GM19238 (cell line): ENCODE data around the gene USP27X.
A peak's percentile ranks its signal among the peaks of the same experiment; 100 is the strongest.

Source experiments
- DNase-seq: peaks from one replicate; pipeline ENCODE4 v3.0.0; 2011; ENCODE audit warnings: low spot score; ENCODE audit not compliant: insufficient read length

Gene USP27X

GRCh38 chrX:49880668-49881067 is 1.4 kb downstream of the USP27X start:
- DNase-seq = no peak

- DNase-seq = no peak
Measured at GRCh38 chrX:49884290-49884862, 5.1 kb downstream of the USP27X start.

GRCh38 chrX:49892542-49892941 is 13.3 kb downstream of the USP27X start:
- no peak for DNase-seq

- DNase-seq = no peak
Measured at GRCh38 chrX:49896951-49897350, 17.7 kb downstream of the USP27X start.

GRCh38 chrX:49901048-49901447 is 21.8 kb downstream of the USP27X start:
- no peak for DNase-seq

- DNase-seq = no peak
Measured at GRCh38 chrX:49910344-49910743, 31.1 kb downstream of the USP27X start.

- no peak for DNase-seq
Measured at GRCh38 chrX:49912086-49912485, 32.8 kb downstream of the USP27X start.

- DNase-seq = no peak
Measured at GRCh38 chrX:49912861-49913260, 33.6 kb downstream of the USP27X start.

GRCh38 chrX:49915361-49916222 is 36.3 kb downstream of the USP27X start:
- peak; percentile 20 for DNase-seq

GRCh38 chrX:49919617-49920016 is 40.3 kb downstream of the USP27X start:
- no peak for DNase-seq

- DNase-seq = no peak
Measured at GRCh38 chrX:49921109-49921508, 41.8 kb downstream of the USP27X start.

- peak; percentile 74 for DNase-seq
Measured at GRCh38 chrX:49922291-49923241, 43.3 kb downstream of the USP27X start, which contains the start of gene CLCN5. Gene CLCN5 (plus strand): TSS chrX:49922596. CDS start chrX:49925299, 2,703 bp downstream.

GRCh38 chrX:49925176-49925575 is 45.9 kb downstream of the USP27X start:
- DNase-seq = no peak

- DNase-seq = no peak
Measured at GRCh38 chrX:49930039-49930438, 50.8 kb downstream of the USP27X start.
